GM13976 (cell line): ENCODE measurements around the gene DNAAF1.
"Not testable (repeated sequence)": the region's sequence is repeated elsewhere in the genome, so short reads cannot be mapped to it uniquely, and the experiment has no call there.

Experiments
- DNase-seq: peaks from one replicate; pipeline ENCODE4 v3.0.0; 2012; ENCODE audit warnings: low spot score
- in situ Hi-C: fragments of 300-500 bp; cut with MboI; formaldehyde crosslinking; loops from one replicate; pipeline ENCODE4 v1.12.0; 2022; ENCODE audit warnings: low sequenced_read_pairs, mixed read lengths, inconsistent platforms; ENCODE audit not compliant: unreplicated experiment
- TF ChIP-seq, protein P1 (sequence below): IDR thresholded peaks from 2 replicates; pipeline ENCODE4 v1.5.1; 2012; ENCODE audit warnings: borderline replicate concordance, mild to moderate bottlenecking; ENCODE audit not compliant: insufficient read depth; ENCODE audit errors: extremely low read depth, missing control alignments, control extremely low read depth

Gene DNAAF1

DNA sequence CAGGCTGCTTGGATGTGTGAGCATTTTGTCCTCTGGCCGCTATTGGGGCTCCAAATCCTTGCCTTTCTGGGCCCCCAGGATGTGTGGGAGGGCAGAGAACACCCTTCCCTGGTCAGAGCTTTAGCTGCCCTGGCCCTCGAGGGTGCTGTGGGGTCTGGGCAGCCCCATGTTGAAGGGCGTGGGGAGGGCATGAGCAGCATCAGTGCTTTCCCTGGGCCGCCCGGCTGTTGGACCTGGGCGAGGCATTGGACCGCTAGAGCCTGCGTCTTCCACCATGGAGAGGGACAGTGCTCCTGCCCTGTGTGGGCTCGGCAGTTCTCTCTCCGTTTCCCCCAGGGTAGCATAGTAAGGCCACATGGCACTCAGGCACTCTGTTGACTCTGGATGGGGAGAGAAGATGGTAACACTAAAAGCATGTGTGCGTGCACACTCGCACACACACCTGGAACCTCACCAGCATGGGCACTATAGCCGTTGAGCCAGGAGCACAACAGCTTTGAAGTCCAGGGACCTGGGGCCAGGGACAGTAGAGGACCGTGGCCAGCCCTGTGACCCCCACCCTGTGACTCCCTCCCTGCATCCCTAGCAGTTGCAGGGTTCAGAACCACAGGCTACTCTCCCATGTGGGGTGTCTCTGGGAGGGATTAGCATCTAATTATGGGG is 52.5 kb downstream of the DNAAF1 start:
- TF ChIP-seq, protein P1, sequence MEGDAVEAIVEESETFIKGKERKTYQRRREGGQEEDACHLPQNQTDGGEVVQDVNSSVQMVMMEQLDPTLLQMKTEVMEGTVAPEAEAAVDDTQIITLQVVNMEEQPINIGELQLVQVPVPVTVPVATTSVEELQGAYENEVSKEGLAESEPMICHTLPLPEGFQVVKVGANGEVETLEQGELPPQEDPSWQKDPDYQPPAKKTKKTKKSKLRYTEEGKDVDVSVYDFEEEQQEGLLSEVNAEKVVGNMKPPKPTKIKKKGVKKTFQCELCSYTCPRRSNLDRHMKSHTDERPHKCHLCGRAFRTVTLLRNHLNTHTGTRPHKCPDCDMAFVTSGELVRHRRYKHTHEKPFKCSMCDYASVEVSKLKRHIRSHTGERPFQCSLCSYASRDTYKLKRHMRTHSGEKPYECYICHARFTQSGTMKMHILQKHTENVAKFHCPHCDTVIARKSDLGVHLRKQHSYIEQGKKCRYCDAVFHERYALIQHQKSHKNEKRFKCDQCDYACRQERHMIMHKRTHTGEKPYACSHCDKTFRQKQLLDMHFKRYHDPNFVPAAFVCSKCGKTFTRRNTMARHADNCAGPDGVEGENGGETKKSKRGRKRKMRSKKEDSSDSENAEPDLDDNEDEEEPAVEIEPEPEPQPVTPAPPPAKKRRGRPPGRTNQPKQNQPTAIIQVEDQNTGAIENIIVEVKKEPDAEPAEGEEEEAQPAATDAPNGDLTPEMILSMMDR, result no peak
- in situ Hi-C loops, result no loop called here
- no peak for DNase-seq

GRCh38 chr16:84198401-84198800 is 53.3 kb downstream of the DNAAF1 start:
- in situ Hi-C loops, result no loop called here
- TF ChIP-seq, protein P1, result no peak
- DNase-seq, result no peak

GRCh38 chr16:84199097-84199496 is 54.0 kb downstream of the DNAAF1 start:
- no peak for DNase-seq
- in situ Hi-C loops, result no loop called here
- TF ChIP-seq, protein P1, result no peak

- TF ChIP-seq, protein P1, result no peak
- no peak for DNase-seq
- in situ Hi-C loops, result no loop called here
Measured at GRCh38 chr16:84199861-84200260, 54.8 kb downstream of the DNAAF1 start.

- DNase-seq, in situ Hi-C loops: not testable (repeated sequence)
Measured at GRCh38 chr16:84204551-84204950, 59.4 kb downstream of the DNAAF1 start.

- DNase-seq, in situ Hi-C loops: not testable (repeated sequence)
Measured at GRCh38 chr16:84205123-84205522, 60.0 kb downstream of the DNAAF1 start.

- DNase-seq, result no peak
- in situ Hi-C loops, result no loop called here
- TF ChIP-seq, protein P1, result no peak
Measured at GRCh38 chr16:84205976-84206691, 61.0 kb downstream of the DNAAF1 start.

- in situ Hi-C loops, result no loop called here
- TF ChIP-seq, protein P1, result no peak
- no peak for DNase-seq
Measured at GRCh38 chr16:84207251-84207650, 62.1 kb downstream of the DNAAF1 start.
